Measurements from ENCODE around the gene BACE2. TPM values are rescaled to one million over a fixed set of nuclear protein-coding genes. Genes with fewer than 3 reads are reported as not detected.

The BACE2 gene
- total RNA-seq, 1 experiment from 2014 or later, result 23.2 TPM

DNA sequence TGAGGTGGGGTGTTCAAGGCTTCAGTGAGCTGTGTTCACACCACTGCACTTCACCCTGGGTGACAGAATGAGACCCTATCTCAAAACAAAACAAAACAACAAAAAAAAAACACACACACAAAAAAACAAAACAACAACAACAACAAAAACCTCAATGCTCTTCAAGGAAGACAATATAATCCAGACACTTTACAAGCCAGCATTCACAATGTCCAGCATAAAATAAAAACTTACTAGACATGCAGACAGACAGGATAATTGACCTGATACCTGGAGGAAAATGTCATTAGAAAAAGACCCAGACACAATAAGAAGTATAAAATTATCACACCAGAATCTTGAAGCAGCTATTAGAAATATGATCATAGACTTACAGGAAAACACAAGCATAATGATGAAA lies 39.0 kb upstream of the BACE2 start:
- no peak for DNase-seq (ENCODE audit: low read depth, low spot score)
- Histone ChIP-seq H3K79me2 (ENCODE audit: insufficient read depth, low read length) (no peaks in the 10 kb centered on the region), H4K20me1 (ENCODE audit: insufficient read depth) (no peaks in the 10 kb centered on the region), H2AFZ (ENCODE audit: low read depth, low read length, poor library complexity, severe bottlenecking) (no peak overlapping the region), H3K9me2 (ENCODE audit: insufficient read depth) (no peaks in the 10 kb centered on the region), H3K27me3 (ENCODE audit: insufficient read depth, low read length) (peaks cover 17% of the 10 kb centered on the region), H3K9ac (ENCODE audit: low read length) (no peak overlapping the region), H3K36me3 (ENCODE audit: control insufficient read depth in 1 of 2, insufficient read depth in 2 of 2, low read length in 2 of 2) (no peaks in the 10 kb centered on the region), H3K4me3 (replicated peaks in 1 of 2; ENCODE audit: low read depth in 1 of 2, low read length in 2 of 2) (no peak overlapping the region), H3K9me3 (ENCODE audit: control insufficient read depth in 1 of 2, insufficient read depth in 1 of 2, low read depth in 1 of 2, low read length in 2 of 2) (no peaks in the 10 kb centered on the region), H3K4me2 (ENCODE audit: low read length) (no peak overlapping the region), H3K27ac (ENCODE audit: low read depth, low read length) (no peak overlapping the region), H3K4me1 (ENCODE audit: control insufficient read depth in 1 of 2, insufficient read depth in 2 of 2, low read length in 2 of 2) (no peaks in the 10 kb centered on the region)
- CTCF ChIA-PET, result interaction anchor here (1.4 kb wide), 1 partner anchor 154 kb away, joined by 3 read pairs; no protein-coding TSS in a partner anchor
- no TSS peak for BruUV-seq (replicated peaks)
- POLR2A ChIA-PET, result no interaction called here
- TF ChIP-seq FOSL1 (IDR thresholded peaks at IDR 0.05; ENCODE audit: low read depth) (no peak), CEBPB (IDR thresholded peaks at IDR 0.05; ENCODE audit: low read depth) (no peak), RAD21 (IDR thresholded peaks at IDR 0.05; ENCODE audit: low read depth) (no peak), SIN3A (IDR thresholded peaks at IDR 0.05; ENCODE audit: low read depth) (no peak), EGR1 (IDR thresholded peaks at IDR 0.05; ENCODE audit: low read depth) (no peak), EZH2 (IDR thresholded peaks at IDR 0.05) (no peak), CBX3 (IDR thresholded peaks at IDR 0.05; ENCODE audit: low read depth) (no peak), JUND (IDR thresholded peaks at IDR 0.05) (no peak)
- TF ChIP-seq, protein P1, sequence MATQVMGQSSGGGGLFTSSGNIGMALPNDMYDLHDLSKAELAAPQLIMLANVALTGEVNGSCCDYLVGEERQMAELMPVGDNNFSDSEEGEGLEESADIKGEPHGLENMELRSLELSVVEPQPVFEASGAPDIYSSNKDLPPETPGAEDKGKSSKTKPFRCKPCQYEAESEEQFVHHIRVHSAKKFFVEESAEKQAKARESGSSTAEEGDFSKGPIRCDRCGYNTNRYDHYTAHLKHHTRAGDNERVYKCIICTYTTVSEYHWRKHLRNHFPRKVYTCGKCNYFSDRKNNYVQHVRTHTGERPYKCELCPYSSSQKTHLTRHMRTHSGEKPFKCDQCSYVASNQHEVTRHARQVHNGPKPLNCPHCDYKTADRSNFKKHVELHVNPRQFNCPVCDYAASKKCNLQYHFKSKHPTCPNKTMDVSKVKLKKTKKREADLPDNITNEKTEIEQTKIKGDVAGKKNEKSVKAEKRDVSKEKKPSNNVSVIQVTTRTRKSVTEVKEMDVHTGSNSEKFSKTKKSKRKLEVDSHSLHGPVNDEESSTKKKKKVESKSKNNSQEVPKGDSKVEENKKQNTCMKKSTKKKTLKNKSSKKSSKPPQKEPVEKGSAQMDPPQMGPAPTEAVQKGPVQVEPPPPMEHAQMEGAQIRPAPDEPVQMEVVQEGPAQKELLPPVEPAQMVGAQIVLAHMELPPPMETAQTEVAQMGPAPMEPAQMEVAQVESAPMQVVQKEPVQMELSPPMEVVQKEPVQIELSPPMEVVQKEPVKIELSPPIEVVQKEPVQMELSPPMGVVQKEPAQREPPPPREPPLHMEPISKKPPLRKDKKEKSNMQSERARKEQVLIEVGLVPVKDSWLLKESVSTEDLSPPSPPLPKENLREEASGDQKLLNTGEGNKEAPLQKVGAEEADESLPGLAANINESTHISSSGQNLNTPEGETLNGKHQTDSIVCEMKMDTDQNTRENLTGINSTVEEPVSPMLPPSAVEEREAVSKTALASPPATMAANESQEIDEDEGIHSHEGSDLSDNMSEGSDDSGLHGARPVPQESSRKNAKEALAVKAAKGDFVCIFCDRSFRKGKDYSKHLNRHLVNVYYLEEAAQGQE (IDR thresholded peaks at IDR 0.05; ENCODE audit: low read depth), result no peak
- TF ChIP-seq, protein P2, sequence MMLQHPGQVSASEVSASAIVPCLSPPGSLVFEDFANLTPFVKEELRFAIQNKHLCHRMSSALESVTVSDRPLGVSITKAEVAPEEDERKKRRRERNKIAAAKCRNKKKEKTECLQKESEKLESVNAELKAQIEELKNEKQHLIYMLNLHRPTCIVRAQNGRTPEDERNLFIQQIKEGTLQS (IDR thresholded peaks at IDR 0.05), result no peak
- ATAC-seq, result no peak
- intact Hi-C loops (cut with micrococcal nuclease), result no loop called here
- RAD21 ChIA-PET (ENCODE audit: low non-redundant PET in 1 of 2, low total read pairs in 2 of 2, uncharacterized antibody in 2 of 2, unreplicated experiment in 2 of 2), result no interaction called here

Measured in HCT116 (cell line).